HG03520 (cell line): Measurements from ENCODE around the gene RBM18.

Experiments
- ATAC-seq: cut with Tn5 transposase; IDR thresholded peaks from one replicate; pipeline ENCODE4 v1.9.1; 2021; ENCODE audit warnings: mild to moderate bottlenecking, moderate library complexity; ENCODE audit not compliant: unreplicated experiment

The RBM18 gene

DNA sequence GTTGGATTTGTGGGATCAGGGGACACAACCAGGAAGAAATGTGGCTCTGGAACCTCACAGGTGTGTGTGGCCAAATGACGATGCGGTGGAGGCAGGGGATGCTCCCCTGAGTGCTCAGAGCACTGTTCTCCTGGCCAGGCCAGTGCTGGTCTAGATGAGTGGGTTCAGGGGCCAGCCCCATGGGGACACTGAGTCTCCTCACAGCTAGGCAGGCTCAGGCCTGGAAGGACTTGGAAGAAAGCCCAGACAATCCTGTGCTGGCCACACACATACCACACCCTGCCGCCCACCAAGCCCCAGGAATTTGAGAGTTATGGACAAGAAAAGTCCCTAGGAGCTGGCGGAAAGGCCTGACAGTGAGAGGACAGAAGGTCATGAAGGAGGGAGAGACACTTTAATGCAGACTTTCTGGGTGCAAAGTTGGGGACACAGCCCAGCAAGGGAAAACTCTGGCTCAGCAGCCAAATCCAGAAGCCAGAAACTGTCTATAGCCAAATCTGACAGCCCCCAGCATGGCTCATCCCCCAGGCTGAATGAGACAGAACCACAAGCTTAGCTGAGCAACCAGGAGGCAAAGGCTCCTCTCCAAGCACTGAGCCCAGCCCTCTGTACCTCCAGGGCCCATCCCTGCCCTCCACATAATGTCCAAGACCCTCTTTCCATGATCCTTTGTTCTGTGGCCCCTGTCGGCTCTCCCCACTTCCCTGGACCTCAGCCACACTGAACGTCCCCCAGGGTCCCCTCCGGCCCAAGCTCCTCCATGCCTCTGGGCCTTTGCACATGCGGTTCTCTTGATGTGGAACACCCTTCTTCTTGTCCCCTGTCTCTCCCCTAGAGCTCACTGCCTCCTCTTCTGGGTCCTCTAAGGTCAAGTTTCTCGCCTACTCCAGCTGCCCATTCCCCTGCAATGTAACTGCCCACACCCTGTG lies 58.3 kb downstream of the RBM18 start:
- no peak for ATAC-seq

DNA sequence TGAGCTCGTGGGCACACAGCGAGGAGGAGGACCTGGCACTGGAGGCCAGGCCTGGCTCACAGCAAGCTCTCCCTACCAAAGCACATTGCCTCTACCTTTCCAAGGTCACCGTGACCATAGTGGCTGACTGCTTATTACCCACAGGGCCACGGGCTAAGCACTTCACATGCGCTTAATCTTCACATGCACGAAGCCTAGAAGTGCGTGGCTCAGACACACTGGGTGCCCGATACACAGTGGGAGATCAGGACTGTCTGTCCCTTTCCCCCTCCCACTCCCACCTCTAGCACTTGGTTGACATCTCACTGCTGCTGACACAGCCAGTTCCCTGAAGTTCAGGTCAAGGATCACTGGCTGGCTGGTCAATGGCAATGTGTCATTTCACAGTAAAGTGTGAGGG lies 59.5 kb downstream of the RBM18 start:
- no peak for ATAC-seq

DNA sequence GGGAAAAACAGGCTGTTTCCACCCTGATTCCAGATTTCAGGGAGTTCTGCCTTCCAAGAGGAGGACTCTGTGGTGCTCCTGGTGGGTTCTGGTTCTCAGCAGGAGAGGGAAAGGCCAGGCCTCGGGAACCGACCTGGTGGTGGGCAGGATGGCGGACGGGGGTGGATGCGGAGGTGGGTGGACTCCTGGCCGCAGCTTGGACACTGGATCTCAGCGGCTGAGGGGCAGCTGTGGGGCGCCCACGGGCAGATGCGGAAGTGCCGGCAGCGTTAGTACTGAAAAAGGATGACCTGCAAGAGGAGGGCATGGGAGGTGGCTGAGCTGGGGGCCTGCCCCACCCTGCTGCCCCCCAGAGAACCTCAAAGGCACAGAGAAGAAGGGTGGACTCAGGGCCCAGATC lies 60.1 kb downstream of the RBM18 start:
- no peak for ATAC-seq

DNA sequence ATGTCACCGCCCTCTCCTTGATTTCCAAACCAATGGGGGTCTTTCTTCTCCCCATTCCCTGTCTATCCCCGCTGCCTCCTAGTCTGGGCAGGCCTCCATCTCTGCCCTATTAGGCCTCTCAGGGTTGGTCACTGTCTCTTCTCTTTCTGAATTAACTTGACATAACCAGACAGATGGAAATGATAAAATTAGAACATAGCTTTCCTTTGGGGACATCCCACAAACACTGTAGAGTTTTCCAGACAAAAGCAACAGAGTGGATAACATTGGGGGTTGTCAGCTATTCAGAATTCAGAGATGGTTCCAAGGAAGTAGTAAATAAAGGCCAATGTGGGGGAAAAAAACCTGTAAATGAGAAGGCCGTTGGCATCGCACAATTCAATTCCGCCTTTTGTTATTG lies 60.6 kb downstream of the RBM18 start:
- no peak for ATAC-seq

DNA sequence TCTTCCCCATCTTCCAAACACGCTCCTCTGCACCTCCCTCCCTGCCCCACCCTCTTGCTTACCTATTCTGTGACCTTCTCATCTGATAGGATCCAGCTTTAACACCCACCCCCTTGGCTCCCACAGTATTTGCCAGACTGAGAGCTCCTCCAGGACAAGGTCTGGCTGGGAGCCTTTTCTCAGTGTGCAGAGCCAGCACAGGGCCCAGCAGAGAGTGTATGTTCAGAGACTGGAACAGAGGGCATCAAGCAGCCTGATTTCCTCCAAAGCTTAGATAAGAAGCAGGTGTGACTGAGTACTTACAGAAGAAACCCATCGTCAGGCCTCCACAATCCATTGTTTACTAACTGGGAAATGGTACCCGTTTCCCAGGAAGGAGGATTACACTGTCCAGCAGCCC lies 62.5 kb downstream of the RBM18 start:
- ATAC-seq = no peak

DNA sequence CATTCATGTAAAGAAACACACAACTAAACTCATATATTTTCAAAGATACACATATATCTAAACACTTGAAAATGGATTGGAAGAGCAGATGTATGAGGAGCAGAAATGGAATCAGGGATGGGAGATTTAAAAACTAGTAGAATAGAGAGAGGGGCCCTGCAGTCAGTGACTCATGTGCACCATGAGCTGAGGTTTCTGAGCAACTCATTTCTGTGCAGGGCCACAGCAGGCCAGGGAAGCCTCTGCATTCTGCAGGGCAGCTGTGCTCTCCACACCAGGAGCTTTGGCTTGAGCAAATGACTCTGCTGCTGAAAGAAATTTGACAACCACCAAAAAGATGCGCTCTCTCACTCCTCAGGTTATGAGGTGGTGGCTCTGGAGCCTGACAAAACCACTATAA lies 63.0 kb downstream of the RBM18 start:
- no peak for ATAC-seq

DNA sequence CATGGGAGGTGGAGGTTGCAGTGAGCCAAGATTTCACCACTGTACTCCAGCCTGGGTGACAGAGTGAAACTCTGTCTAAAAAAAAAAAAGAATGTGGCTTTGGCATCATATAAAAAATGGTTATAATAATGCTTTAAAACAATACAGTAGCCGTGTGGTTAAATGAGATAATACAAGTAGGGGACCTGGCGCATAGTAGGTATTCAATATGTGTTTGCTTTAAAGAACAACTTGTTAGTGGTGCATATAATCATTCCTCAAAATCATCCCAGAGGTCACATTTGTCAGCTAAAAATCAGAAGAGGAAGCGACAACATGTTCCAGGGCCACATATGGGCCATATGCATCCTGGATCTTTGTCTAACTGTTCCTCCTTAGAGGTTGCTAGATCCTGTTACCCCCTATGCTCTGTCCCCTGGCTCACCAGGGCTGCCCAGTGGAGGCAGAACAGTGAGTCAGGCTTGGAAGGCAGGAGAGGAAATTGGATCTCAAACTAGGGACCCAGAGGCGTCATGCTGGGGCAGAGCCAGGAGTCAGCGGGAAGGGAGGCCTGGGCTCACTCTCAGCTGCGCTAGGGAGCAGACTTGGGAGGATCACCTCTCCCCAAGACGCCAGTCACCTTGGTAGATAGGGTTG lies 63.6 kb downstream of the RBM18 start:
- no peak for ATAC-seq

DNA sequence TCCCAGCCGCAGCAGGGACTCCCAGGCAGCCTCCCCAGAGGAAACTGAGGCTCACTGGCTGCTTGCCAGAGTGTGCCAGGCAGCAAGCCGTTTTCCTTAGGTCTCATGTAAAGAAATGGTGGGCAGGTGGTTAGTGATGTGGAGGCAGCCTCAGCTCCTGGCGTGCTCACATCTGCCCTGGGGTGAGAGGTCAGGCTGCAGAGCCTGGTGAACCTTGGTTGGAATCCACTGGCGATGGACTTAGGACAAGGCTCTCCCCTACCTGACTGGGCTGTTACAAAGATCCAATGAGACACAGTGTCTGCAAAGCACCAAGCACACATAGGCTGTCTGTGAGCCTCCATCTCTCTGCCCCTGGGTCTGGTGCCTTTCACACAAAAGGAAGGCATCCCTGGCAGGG lies 66.8 kb downstream of the RBM18 start:
- no peak for ATAC-seq

DNA sequence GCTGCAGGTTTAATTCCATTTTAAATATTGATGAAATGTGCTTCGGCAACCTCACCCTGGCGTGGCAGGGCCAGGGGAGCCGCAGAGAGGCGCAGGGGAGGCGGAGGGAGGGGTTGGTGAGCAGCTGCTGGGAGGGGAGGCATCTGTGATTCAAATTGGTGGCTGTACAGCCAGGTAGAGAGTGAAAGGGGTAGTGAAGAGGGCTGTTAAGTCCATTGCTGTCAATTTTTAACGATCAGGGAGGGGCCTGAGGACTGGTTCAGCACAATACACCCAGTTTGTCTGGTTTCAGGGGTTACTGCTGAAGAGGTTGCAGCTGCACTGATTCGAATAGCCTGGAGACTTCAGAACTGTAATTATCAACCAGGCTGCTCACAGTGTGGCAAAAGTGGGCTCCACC lies 67.2 kb downstream of the RBM18 start:
- ATAC-seq = no peak

DNA sequence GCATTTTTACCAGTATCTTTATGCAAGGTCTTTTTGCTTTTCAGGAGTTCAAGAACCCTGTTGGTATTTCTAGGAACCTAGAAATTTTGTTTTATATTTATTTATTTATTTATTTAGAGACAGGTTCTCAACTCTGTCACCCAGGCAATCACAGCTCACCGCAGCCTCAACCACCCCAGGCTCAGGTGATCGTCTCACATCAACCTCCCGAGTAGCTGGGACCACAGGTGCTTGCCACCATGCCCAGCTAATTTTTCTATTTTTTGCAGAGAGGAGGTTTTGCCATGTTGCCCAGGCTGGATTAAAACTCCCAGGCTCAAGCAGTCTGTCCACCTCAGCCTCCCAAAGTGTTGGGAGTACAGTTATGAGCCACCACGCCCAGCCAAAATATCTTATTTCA lies 68.8 kb downstream of the RBM18 start:
- ATAC-seq = no peak

DNA sequence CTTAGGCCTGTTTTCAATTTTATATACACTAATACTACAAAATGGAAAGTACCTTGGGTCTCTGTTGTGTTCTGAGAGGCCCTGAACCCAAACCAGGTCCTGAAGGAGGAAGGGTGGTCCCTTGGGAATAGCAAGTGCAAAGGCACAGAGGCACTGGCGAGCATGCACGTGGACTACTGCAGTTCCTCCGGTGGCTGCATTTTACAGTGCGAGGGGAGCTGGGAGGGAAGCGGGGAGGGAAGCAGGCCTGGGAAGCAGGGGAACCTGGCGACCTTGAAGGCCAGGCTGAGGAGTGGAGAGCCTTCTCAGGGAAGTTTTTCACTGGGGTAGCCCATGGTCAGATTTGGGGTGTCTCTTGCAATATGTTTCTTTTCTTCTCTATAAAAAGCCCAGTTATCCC lies 71.0 kb downstream of the RBM18 start:
- no peak for ATAC-seq

DNA sequence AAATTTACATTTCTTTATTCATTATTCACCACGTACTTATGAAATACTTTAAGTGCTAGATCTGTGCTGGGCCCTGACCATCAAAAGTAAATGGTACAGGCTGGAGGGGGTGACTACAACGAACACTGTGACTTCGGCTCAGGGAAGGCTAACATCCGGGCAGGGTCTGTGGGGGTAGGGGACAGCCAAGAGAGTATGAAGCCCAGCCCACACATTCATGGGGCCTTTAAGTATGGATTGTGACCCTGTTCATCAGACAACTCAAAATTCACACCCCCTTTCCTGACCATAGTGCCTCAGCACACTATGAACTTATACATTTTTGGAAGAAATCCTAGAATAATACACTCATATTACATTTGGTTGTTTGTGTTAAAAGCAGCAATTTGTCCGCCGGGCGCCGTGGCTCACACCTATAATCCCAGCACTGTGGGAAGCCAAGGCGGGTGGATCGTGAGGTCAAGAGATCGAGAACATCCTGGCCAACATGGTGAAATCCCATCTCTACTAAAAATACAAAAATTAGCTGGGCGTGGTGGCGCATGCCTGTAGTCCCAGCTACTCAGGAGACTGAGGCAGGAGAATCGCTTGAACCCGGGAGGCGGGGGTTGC lies 71.6 kb downstream of the RBM18 start:
- no peak for ATAC-seq

DNA sequence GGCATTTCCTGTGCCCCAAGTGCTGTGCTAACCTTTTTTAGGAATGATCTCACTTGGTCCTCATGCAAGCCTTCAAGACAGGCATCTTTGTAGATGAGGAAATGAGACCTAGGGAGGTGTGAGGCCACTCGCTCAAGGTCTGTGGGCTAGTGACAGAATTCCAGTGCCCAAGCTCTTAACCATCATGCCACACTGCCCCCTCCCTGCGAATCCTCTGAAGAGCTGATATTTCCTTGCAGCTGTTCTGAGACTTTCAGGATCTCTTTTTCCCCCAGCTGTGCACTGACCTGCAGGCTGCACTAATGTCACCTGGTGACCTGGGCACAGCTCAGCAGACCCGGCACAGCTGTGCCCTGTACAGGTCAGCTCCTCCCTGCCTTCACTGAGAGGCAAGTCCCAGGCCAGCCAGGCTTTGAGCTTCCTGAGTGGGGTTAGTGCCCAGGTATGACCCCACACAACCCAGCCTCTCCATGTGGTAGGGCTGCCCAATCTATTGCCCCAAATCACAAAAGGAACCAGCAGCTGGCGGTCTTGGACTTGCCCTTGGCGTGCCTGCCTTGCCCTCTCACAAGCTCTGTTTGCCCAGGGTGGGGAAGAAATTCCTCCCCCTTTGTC lies 72.3 kb downstream of the RBM18 start:
- ATAC-seq = no peak

DNA sequence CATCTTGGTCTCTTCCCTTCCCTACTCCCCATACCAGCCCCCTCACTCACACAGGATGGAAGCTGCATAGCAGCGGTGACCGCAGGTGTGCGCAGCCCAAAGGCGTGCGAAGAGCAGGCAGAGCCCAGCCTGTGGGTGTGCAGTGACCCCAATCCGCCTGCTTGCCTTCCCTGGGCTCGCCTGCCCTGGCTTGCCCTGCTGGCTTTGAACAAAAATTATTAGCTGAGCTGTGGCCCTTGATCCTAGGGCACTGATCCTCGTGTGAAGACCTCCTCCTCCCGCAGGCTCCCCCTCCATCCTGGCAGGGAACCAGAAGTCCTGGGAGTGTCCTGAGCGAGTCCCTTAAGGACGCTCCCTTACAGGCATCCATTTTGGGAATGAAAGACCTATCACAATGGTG lies 73.1 kb downstream of the RBM18 start:
- ATAC-seq = no peak

DNA sequence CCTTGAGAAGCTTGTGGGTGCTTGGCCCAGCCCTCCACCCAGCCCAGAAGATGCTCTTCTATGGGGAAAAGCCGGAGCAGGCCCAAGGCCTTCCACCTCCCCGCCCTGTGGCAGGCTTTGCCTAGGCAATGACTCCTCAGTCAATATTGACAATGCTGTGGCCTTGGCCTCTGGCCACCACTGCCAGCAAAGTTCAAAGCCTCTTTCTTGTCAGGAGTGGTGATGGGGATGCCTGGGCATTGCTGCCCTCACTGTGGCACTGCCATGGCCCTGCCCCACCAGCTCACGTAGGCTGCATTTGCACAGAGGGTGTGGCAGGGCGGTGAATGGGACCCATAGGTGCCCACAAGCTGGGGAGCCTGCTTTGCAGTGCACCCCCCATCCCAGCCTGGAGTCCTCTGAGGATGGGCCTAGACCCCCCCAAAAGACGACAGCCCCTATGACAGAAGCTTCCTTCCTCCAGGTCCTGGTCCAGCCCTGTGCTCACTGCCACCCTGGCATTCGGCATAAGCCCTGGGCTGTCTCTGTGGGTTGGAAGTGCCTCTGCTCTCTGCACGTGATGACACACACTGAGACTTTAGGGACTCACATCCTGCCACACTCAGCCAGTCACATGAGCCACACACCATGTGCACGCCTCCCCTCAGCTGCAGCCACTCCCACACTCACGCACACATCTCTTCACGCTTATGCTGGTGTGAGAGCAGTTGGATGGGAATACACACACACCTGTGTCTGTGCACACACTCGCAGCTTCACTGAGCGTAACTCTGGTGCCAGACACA lies 73.9 kb downstream of the RBM18 start:
- no peak for ATAC-seq

DNA sequence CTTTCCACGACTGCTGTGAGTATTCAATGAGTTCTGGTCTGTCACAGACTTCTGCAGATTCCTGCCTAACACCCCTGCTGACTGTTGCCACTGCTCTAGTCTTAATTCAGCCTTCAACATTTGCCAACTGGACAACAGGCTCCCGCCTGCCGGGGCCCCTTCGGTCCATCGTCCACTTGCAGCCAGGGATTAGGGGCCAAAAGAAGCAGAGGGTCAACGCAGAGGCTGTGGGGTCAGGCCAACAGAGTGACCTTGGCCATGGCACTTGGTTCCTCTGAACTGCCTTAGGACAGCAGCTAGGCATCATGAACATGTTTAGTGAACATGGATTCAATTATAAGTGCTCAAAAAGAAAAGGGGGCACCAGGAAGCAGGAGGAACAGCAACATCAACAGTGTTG lies 76.3 kb downstream of the RBM18 start:
- ATAC-seq = no peak
